ENCODE data around the gene ADCY2.

ADCY2 gene

GRCh38 chr5:7828269-7828668, 432.3 kb downstream of the ADCY2 start:
- DNase-seq (ENCODE audit: low spot score): no peak

GRCh38 chr5:7834982-7835381, 439.0 kb downstream of the ADCY2 start:
- DNase-seq (ENCODE audit: low spot score): no peak

GRCh38 chr5:7837403-7837802, 441.5 kb downstream of the ADCY2 start:
- DNase-seq (ENCODE audit: low spot score): no peak

- no peak for DNase-seq (ENCODE audit: low spot score)
These were observed 446.6 kb downstream of the ADCY2 start for GRCh38 chr5:7842531-7842930.

- no peak for DNase-seq (ENCODE audit: low spot score)
These were observed 449.0 kb downstream of the ADCY2 start for GRCh38 chr5:7844901-7845300.

- DNase-seq (ENCODE audit: low spot score): no peak
These were observed 449.6 kb downstream of the ADCY2 start for GRCh38 chr5:7845557-7845956.

- no peak for DNase-seq (ENCODE audit: low spot score)
These were observed 450.4 kb downstream of the ADCY2 start for GRCh38 chr5:7846327-7846726.

- DNase-seq (ENCODE audit: low spot score): no peak
These were observed 452.4 kb downstream of the ADCY2 start for GRCh38 chr5:7848296-7848695.

GRCh38 chr5:7849681-7850394, 453.9 kb downstream of the ADCY2 start:
- peak; percentile 27 for DNase-seq (ENCODE audit: low spot score)

GRCh38 chr5:7850395-7851239, 454.7 kb downstream of the ADCY2 start, which contains the start of gene CFAP90:
TSS of gene CFAP90 (minus strand) at chr5:7851133. CDS start at chr5:7851021, 112 bp downstream.
- DNase-seq (ENCODE audit: low spot score): peak; percentile 46

GRCh38 chr5:7851240-7851592, 455.3 kb downstream of the ADCY2 start:
- no peak for DNase-seq (ENCODE audit: low spot score)

GRCh38 chr5:7851617-7852289, 455.8 kb downstream of the ADCY2 start:
- DNase-seq (ENCODE audit: low spot score): no peak

GRCh38 chr5:7852542-7852941, 456.6 kb downstream of the ADCY2 start:
- DNase-seq (ENCODE audit: low spot score): peak; percentile 15

- no peak for DNase-seq (ENCODE audit: low spot score)
These were observed 457.1 kb downstream of the ADCY2 start for GRCh38 chr5:7852988-7853387.

GRCh38 chr5:7855611-7856010, 459.7 kb downstream of the ADCY2 start:
- no peak for DNase-seq (ENCODE audit: low spot score)

GRCh38 chr5:7856855-7857254, 460.9 kb downstream of the ADCY2 start:
- peak; percentile 34 for DNase-seq (ENCODE audit: low spot score)

GRCh38 chr5:7857361-7857760, 461.4 kb downstream of the ADCY2 start:
- no peak for DNase-seq (ENCODE audit: low spot score)

- no peak for DNase-seq (ENCODE audit: low spot score)
These were observed 462.1 kb downstream of the ADCY2 start for GRCh38 chr5:7857926-7858632.

GRCh38 chr5:7866196-7866595, 470.3 kb downstream of the ADCY2 start:
- DNase-seq (ENCODE audit: low spot score): no peak

GRCh38 chr5:7867260-7867659, 471.3 kb downstream of the ADCY2 start:
- DNase-seq (ENCODE audit: low spot score): no peak

- no peak for DNase-seq (ENCODE audit: low spot score)
These were observed 472.5 kb downstream of the ADCY2 start for GRCh38 chr5:7868427-7868772.

GRCh38 chr5:7868773-7869473, 473.0 kb downstream of the ADCY2 start, which contains the start of the genes FASTKD3 and MTRR:
TSS of gene FASTKD3 (minus strand) at chr5:7869031. CDS start at chr5:7868083, 948 bp downstream.
TSS of gene MTRR (plus strand) at chr5:7869148. CDS start at chr5:7870795, 1,647 bp downstream.
- DNase-seq (ENCODE audit: low spot score): peak; percentile 98
